ENCODE results near the gene SIL1.

SIL1 gene

GRCh38 chr5:138909734-138910133 is 288.4 kb downstream of the SIL1 start:
- no peak for TF ChIP-seq CTCF (IDR thresholded peaks at IDR 0.05; ENCODE audit: low read depth, low read length)
- no peak overlapping the region for H3K4me3 ChIP-seq (replicated peaks in 1 of 2; ENCODE audit: low read depth in 2 of 2, low read length in 2 of 2)
- no peak for DNase-seq (ENCODE audit: low read depth in 2 of 2)

GRCh38 chr5:138905541-138905940 is 292.6 kb downstream of the SIL1 start:
- no peak for TF ChIP-seq CTCF (IDR thresholded peaks at IDR 0.05; ENCODE audit: low read depth, low read length)
- no peak overlapping the region for H3K4me3 ChIP-seq (replicated peaks in 1 of 2; ENCODE audit: low read depth in 2 of 2, low read length in 2 of 2)
- peak in 1 of 2 donors; percentile 71 for DNase-seq (ENCODE audit: low read depth in 2 of 2)

- TF ChIP-seq CTCF (IDR thresholded peaks at IDR 0.05; ENCODE audit: low read depth, low read length) = no peak
- no peak overlapping the region for H3K4me3 ChIP-seq (replicated peaks in 1 of 2; ENCODE audit: low read depth in 2 of 2, low read length in 2 of 2)
- DNase-seq (ENCODE audit: low read depth in 2 of 2) = peak; percentile 62 to 78
Measured at GRCh38 chr5:138903130-138903775, 294.9 kb downstream of the SIL1 start.

- DNase-seq (ENCODE audit: low read depth in 2 of 2) = no peak
Measured at GRCh38 chr5:138901716-138902115, 296.5 kb downstream of the SIL1 start.

GRCh38 chr5:138900281-138900965 is 297.7 kb downstream of the SIL1 start:
- DNase-seq (ENCODE audit: low read depth in 2 of 2) = peak; percentile 26 to 70
- no peak for TF ChIP-seq CTCF (IDR thresholded peaks at IDR 0.05; ENCODE audit: low read depth, low read length)
- no peak overlapping the region for H3K4me3 ChIP-seq (replicated peaks in 1 of 2; ENCODE audit: low read depth in 2 of 2, low read length in 2 of 2)

More at GRCh38 chr5:138901716-138902115, 296.5 kb downstream of the SIL1 start:
- H3K4me3 ChIP-seq (replicated peaks in 1 of 2; ENCODE audit: low read depth in 2 of 2, low read length in 2 of 2) = no peak overlapping the region
- no peak for TF ChIP-seq CTCF (IDR thresholded peaks at IDR 0.05; ENCODE audit: low read depth, low read length)

GRCh38 chr5:138898742-138899141 is 299.4 kb downstream of the SIL1 start:
- no peak for TF ChIP-seq CTCF (IDR thresholded peaks at IDR 0.05; ENCODE audit: low read depth, low read length)
- DNase-seq (ENCODE audit: low read depth in 2 of 2) = no peak
- no peak overlapping the region for H3K4me3 ChIP-seq (replicated peaks in 1 of 2; ENCODE audit: low read depth in 2 of 2, low read length in 2 of 2)
